ENCODE measurements around the gene SLC41A3. TPM values are rescaled to one million over a fixed set of nuclear protein-coding genes. Genes with fewer than 3 reads are reported as not detected.
A peak's percentile ranks its signal among the peaks of the same experiment; 100 is the strongest.

SLC41A3 gene
- total RNA-seq, 1 experiment from 2014 or later, result 35.5 TPM

DNA sequence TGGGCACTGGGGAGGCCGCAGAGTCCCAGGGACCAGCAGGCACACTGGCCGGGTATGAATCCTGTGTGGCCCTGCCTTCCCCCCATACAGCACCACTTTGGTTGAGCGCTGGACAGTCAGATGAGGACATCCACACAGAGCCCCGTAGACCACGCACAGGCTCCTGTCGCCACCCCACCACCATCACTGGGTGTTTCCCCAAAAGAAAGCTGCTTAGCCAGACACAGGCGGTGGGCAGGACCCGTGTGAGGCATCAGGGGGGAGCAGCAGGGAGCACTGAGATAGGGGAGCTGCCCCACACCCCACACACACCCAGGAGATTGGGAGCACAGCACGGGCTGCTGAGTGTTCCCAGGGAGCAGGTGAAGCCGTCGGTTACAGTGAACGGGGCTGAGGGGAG lies 42.4 kb upstream of the SLC41A3 start:
- Histone ChIP-seq H3K18ac (ENCODE audit: insufficient read length, low read depth, low read length) (no peak overlapping the region), H2AK5ac (ENCODE audit: insufficient read length, low read length) (no peak overlapping the region), H3K23me2 (ENCODE audit: insufficient read length, low read depth, low read length, poor library complexity, severe bottlenecking) (no peaks in the 10 kb centered on the region), H3K27ac (ENCODE audit: insufficient read length, low read depth, low read length) (no peak overlapping the region), H2AFZ (ENCODE audit: low read length) (no peak overlapping the region), H3K14ac (ENCODE audit: insufficient read depth, low read length) (no peak overlapping the region), H3K79me2 (ENCODE audit: insufficient read depth, low read length) (no peaks in the 10 kb centered on the region), H2BK20ac (ENCODE audit: low read depth, low read length, poor library complexity, severe bottlenecking) (no peak overlapping the region), H4K5ac (ENCODE audit: insufficient read length, low read depth, low read length) (no peak overlapping the region), H3T11ph (ENCODE audit: low read length) (no peak overlapping the region), H3K9ac (ENCODE audit: extremely low read depth, insufficient read length, low read length) (no peak overlapping the region), H3K4me2 (ENCODE audit: insufficient read depth, insufficient read length, low read length) (no peak overlapping the region), H2BK5ac (ENCODE audit: insufficient read length, low read length) (no peak overlapping the region), H2BK120ac (ENCODE audit: low read depth, low read length, poor library complexity, severe bottlenecking) (no peak overlapping the region), H2BK12ac (ENCODE audit: insufficient read length, low read depth, low read length) (no peak overlapping the region), H3K56ac (ENCODE audit: insufficient read length, low read depth, low read length) (no peak overlapping the region), H3K79me1 (ENCODE audit: insufficient read depth, low read depth, low read length, poor library complexity, severe bottlenecking) (no peaks in the 10 kb centered on the region), H3K4ac (ENCODE audit: low read depth, low read length) (no peak overlapping the region), H2BK15ac (ENCODE audit: low read depth, low read length) (no peak overlapping the region), H3K9me3 (ENCODE audit: control insufficient read depth, low read depth, low read length) (no peaks in the 10 kb centered on the region), H3K23ac (ENCODE audit: insufficient read length, low read depth, low read length) (no peak overlapping the region), H4K91ac (ENCODE audit: insufficient read length, low read depth, low read length) (no peak overlapping the region), H3K4me1 (ENCODE audit: insufficient read depth, low read length) (no peaks in the 10 kb centered on the region), H3K27me3 (ENCODE audit: insufficient read depth, low read length) (no peaks in the 10 kb centered on the region), H4K8ac (replicated peaks; ENCODE audit: insufficient read length, low read depth, low read length) (no peak overlapping the region), H4K20me1 (ENCODE audit: control insufficient read depth, insufficient read depth, insufficient read length) (no peaks in the 10 kb centered on the region)
- peak; percentile 19 for DNase-seq
- peaks cover 15 to 37% of the 10 kb centered on the region in 2 experiments for H3K4me1 Mint-ChIP-seq
- H3K27ac Mint-ChIP-seq, result peak overlapping the region in 2 of 3 experiments; percentile 69 to 77; a peak in 1 of 7 replicates
- H3K27me3 Mint-ChIP-seq (ENCODE audit: low read depth), result no peaks in the 10 kb centered on the region; the same call in 1 of the 2 replicates
- no peaks in the 10 kb centered on the region for H3K9me3 Mint-ChIP-seq
- no peak overlapping the region for H3K4me3 Mint-ChIP-seq
- TF ChIP-seq, protein P1, sequence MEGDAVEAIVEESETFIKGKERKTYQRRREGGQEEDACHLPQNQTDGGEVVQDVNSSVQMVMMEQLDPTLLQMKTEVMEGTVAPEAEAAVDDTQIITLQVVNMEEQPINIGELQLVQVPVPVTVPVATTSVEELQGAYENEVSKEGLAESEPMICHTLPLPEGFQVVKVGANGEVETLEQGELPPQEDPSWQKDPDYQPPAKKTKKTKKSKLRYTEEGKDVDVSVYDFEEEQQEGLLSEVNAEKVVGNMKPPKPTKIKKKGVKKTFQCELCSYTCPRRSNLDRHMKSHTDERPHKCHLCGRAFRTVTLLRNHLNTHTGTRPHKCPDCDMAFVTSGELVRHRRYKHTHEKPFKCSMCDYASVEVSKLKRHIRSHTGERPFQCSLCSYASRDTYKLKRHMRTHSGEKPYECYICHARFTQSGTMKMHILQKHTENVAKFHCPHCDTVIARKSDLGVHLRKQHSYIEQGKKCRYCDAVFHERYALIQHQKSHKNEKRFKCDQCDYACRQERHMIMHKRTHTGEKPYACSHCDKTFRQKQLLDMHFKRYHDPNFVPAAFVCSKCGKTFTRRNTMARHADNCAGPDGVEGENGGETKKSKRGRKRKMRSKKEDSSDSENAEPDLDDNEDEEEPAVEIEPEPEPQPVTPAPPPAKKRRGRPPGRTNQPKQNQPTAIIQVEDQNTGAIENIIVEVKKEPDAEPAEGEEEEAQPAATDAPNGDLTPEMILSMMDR (conservative IDR thresholded peaks at IDR 0.05), result no peak
- H3K36me3 Mint-ChIP-seq (ENCODE audit: insufficient read depth in 1 of 3, low read depth in 3 of 3), result no peaks in the 10 kb centered on the region
- no CpG with 5 or more reads among the region's 12 CpGs for WGBS (ENCODE audit: extremely low coverage, insufficient read length, low lambda C conversion rate)
